Right lung (tissue), 5 donors: ENCODE measurements around the gene CBFA2T3. TPM values are rescaled to one million over a fixed set of nuclear protein-coding genes. Genes with fewer than 3 reads are reported as not detected.

Experiments used
- DNase-seq, 2 donors: peaks; one replicate each; pipeline ENCODE4 v3.0.0-alpha.2; 2013
- polyA plus RNA-seq, 5 donors: library from polyadenylated mRNA; unstranded; fragments of 120-200 nt; gene quantifications; one replicate each; pipeline versions ENCODE4 v1.2.1 to v1.2.3, GENCODE V29; 2013; ENCODE audit warnings: inconsistent platforms in 1 of 5, low replicate concordance in 1 of 5; ENCODE audit not compliant: insufficient read length in 5 of 5, insufficient read depth in 1 of 5

The CBFA2T3 gene
- polyA plus RNA-seq, 5 donors: 3.6 to 9.0 (median 5.6) TPM

- no peak for DNase-seq
Measured at GRCh38 chr16:88977812-88978607, 1.0 kb upstream of the CBFA2T3 start.

- DNase-seq: no peak
Measured at GRCh38 chr16:88976366-88977017, 515 bp downstream of the CBFA2T3 start.

- DNase-seq: no peak
Measured at GRCh38 chr16:88975511-88976061, 1.4 kb downstream of the CBFA2T3 start.

GRCh38 chr16:88974916-88975215, 2.1 kb downstream of the CBFA2T3 start:
- no peak for DNase-seq

- no peak for DNase-seq
Measured at GRCh38 chr16:88974080-88974915, 2.7 kb downstream of the CBFA2T3 start.

GRCh38 chr16:88973415-88974050, 3.5 kb downstream of the CBFA2T3 start:
- no peak for DNase-seq

GRCh38 chr16:88973007-88973410, 4.0 kb downstream of the CBFA2T3 start:
- DNase-seq: no peak

GRCh38 chr16:88972349-88972748, 4.7 kb downstream of the CBFA2T3 start:
- DNase-seq: no peak

GRCh38 chr16:88971371-88972097, 5.5 kb downstream of the CBFA2T3 start:
- DNase-seq: no peak

GRCh38 chr16:88970539-88971065, 6.4 kb downstream of the CBFA2T3 start:
- no peak for DNase-seq

GRCh38 chr16:88970050-88970449, 7.0 kb downstream of the CBFA2T3 start:
- DNase-seq: no peak

- DNase-seq: no peak
Measured at GRCh38 chr16:88969361-88969831, 7.6 kb downstream of the CBFA2T3 start.

- DNase-seq: no peak
Measured at GRCh38 chr16:88968589-88969280, 8.3 kb downstream of the CBFA2T3 start.

- DNase-seq: no peak
Measured at GRCh38 chr16:88967830-88968588, 9.0 kb downstream of the CBFA2T3 start.

- no peak for DNase-seq
Measured at GRCh38 chr16:88966986-88967829, 9.8 kb downstream of the CBFA2T3 start.

GRCh38 chr16:88965826-88966480, 11.1 kb downstream of the CBFA2T3 start:
- DNase-seq: no peak

- DNase-seq: no peak
Measured at GRCh38 chr16:88965411-88965810, 11.6 kb downstream of the CBFA2T3 start.

GRCh38 chr16:88964636-88965035, 12.4 kb downstream of the CBFA2T3 start:
- no peak for DNase-seq
